ACHN (cell line): ENCODE measurements around the gene METTL25.

ENCODE experiments used
- DNase-seq: peaks from one replicate; pipeline ENCODE4 v3.0.0-alpha.2; 2015
- in situ Hi-C: cut with HindIII; loops from 2 replicates; pipeline ENCODE4 v1.10.0; 2017; ENCODE audit warnings: low sequenced_read_pairs, low pct_ligation_motif_present, low pct_unique_long_range_greater_than_20kb

METTL25 gene

GRCh38 chr12:82383930-82384552 lies 25.7 kb downstream of the METTL25 start:
- in situ Hi-C loops = no loop called here
- DNase-seq = peak; percentile 76

- no peak for DNase-seq
- in situ Hi-C loops = no loop called here
These were observed 40.5 kb downstream of the METTL25 start for GRCh38 chr12:82398879-82399278.

GRCh38 chr12:82400819-82401218 lies 42.5 kb downstream of the METTL25 start:
- in situ Hi-C loops = no loop called here

GRCh38 chr12:82406651-82407050 lies 48.3 kb downstream of the METTL25 start:
- DNase-seq = no peak
- in situ Hi-C loops = no loop called here

More at GRCh38 chr12:82400819-82401218, 42.5 kb downstream of the METTL25 start:
- DNase-seq = no peak

- DNase-seq = no peak
- in situ Hi-C loops = no loop called here
These were observed 49.2 kb downstream of the METTL25 start for GRCh38 chr12:82407481-82407880.

- in situ Hi-C loops = no loop called here
- no peak for DNase-seq
These were observed 50.5 kb downstream of the METTL25 start for GRCh38 chr12:82408844-82409243.

GRCh38 chr12:82411546-82412230 lies 53.4 kb downstream of the METTL25 start:
- no peak for DNase-seq
- in situ Hi-C loops = no loop called here

- in situ Hi-C loops = no loop called here
- DNase-seq = peak; percentile 46
These were observed 53.9 kb downstream of the METTL25 start for GRCh38 chr12:82412246-82412645.

- DNase-seq = no peak
- in situ Hi-C loops = no loop called here
These were observed 55.7 kb downstream of the METTL25 start for GRCh38 chr12:82414044-82414443.

- DNase-seq = peak; percentile 84
These were observed 56.6 kb downstream of the METTL25 start for GRCh38 chr12:82414926-82415325.

GRCh38 chr12:82415402-82415801 lies 57.1 kb downstream of the METTL25 start:
- in situ Hi-C loops = no loop called here
- DNase-seq = peak; percentile 96

More at GRCh38 chr12:82414926-82415325, 56.6 kb downstream of the METTL25 start:
- in situ Hi-C loops = no loop called here

GRCh38 chr12:82425241-82425640 lies 66.9 kb downstream of the METTL25 start:
- in situ Hi-C loops = no loop called here
- DNase-seq = peak; percentile 43

- DNase-seq = no peak
- in situ Hi-C loops = no loop called here
These were observed 67.8 kb downstream of the METTL25 start for GRCh38 chr12:82426081-82426480.

- in situ Hi-C loops = no loop called here
- DNase-seq = no peak
These were observed 68.3 kb downstream of the METTL25 start for GRCh38 chr12:82426586-82426985.

- in situ Hi-C loops = no loop called here
- no peak for DNase-seq
These were observed 72.3 kb downstream of the METTL25 start for GRCh38 chr12:82430541-82431145.

- in situ Hi-C loops = no loop called here
- DNase-seq = no peak
These were observed 76.1 kb downstream of the METTL25 start for GRCh38 chr12:82434392-82434911.

- in situ Hi-C loops = no loop called here
These were observed 78.0 kb downstream of the METTL25 start for GRCh38 chr12:82436354-82436753.

GRCh38 chr12:82437744-82438143 lies 79.4 kb downstream of the METTL25 start:
- in situ Hi-C loops = no loop called here
- no peak for DNase-seq

More at GRCh38 chr12:82436354-82436753, 78.0 kb downstream of the METTL25 start:
- no peak for DNase-seq

- in situ Hi-C loops = no loop called here
- no peak for DNase-seq
These were observed 80.0 kb downstream of the METTL25 start for GRCh38 chr12:82438356-82438755.
